CD14-positive monocyte (primary cell): ENCODE results near the gene RPP21. TPM values are rescaled to one million over a fixed set of nuclear protein-coding genes. Genes with fewer than 3 reads are reported as not detected.

Experiments used
- DNase-seq, 3 donors: peaks; one replicate each; pipeline ENCODE4 v3.0.0-alpha.2; 2011 to 2022
- H2AFZ ChIP-seq: 2 replicates; pipeline ENCODE4 v1.6.0; 2012; ENCODE audit warnings: mild to moderate bottlenecking, low read depth, low read length, inconsistent platforms; ENCODE audit not compliant: insufficient read depth, poor library complexity, severe bottlenecking
- H3K27ac ChIP-seq, 2 donors: 1 replicate in 1 of 2; 2 replicates in 1 of 2; pipeline ENCODE4 v1.5.1; 2012 to 2013; ENCODE audit warnings: low read length in 2 of 2, control low read depth in 1 of 2, inconsistent platforms in 1 of 2, low read depth in 1 of 2, mild to moderate bottlenecking in 1 of 2
- H3K27me3 ChIP-seq, 2 donors: one replicate each; pipeline versions ENCODE4 v1.6.0 to v1.6.1; 2011 to 2013; ENCODE audit warnings: low read length in 2 of 2; ENCODE audit not compliant: control insufficient read depth in 2 of 2, insufficient read depth in 2 of 2
- H3K36me3 ChIP-seq, 2 donors: replicated peaks in 1 of 2; 1 replicate in 1 of 2; 2 replicates in 1 of 2; pipeline versions ENCODE4 v1.5.1 to v1.6.1; 2012 to 2013; ENCODE audit warnings: low read length in 2 of 2, control low read depth in 1 of 2, inconsistent platforms in 1 of 2, mild to moderate bottlenecking in 1 of 2; ENCODE audit not compliant: insufficient read depth in 2 of 2, control insufficient read depth in 1 of 2
- H3K4me1 ChIP-seq, 2 donors: 1 replicate in 1 of 2; 2 replicates in 1 of 2; pipeline versions ENCODE4 v1.5.1 to v1.6.1; 2012 to 2013; ENCODE audit warnings: low read length in 2 of 2, control low read depth in 1 of 2, inconsistent platforms in 1 of 2, mild to moderate bottlenecking in 1 of 2, moderate library complexity in 1 of 2; ENCODE audit not compliant: insufficient read depth in 2 of 2, control insufficient read depth in 1 of 2
- H3K4me2 ChIP-seq: replicated peaks from 2 replicates; pipeline ENCODE3; 2012; ENCODE audit warnings: low read length, moderate library complexity, mild to moderate bottlenecking; ENCODE audit not compliant: poor library complexity, severe bottlenecking; ENCODE audit errors: extremely low read depth
- H3K4me3 ChIP-seq, 3 experiments: fragments of 200-600 bp in 1 of 3; sonication (generic) in 1 of 3; replicated peaks in 1 of 3; 1 replicate in 2 of 3; 2 replicates in 1 of 3; pipeline ENCODE4 v1.5.1; 2011 to 2013; ENCODE audit warnings: low read length in 3 of 3, mild to moderate bottlenecking in 3 of 3, control low read depth in 2 of 3, low read depth in 2 of 3, inconsistent platforms in 1 of 3, moderate library complexity in 1 of 3
- H3K79me2 ChIP-seq: 2 replicates; pipeline ENCODE4 v1.6.0; 2012; ENCODE audit warnings: mild to moderate bottlenecking, control low read depth, inconsistent platforms, low read length, moderate library complexity; ENCODE audit not compliant: insufficient read depth
- H3K9ac ChIP-seq: 2 replicates; pipeline ENCODE4 v1.6.0; 2017; ENCODE audit warnings: low read length, mild to moderate bottlenecking; ENCODE audit not compliant: insufficient read depth, poor library complexity, severe bottlenecking
- H3K9me3 ChIP-seq, 2 donors: replicated peaks in 1 of 2; 1 replicate in 1 of 2; 2 replicates in 1 of 2; pipeline versions ENCODE4 v1.5.1 to v1.6.1; 2012 to 2013; ENCODE audit warnings: low read length in 2 of 2, control low read depth in 1 of 2; ENCODE audit not compliant: control insufficient read depth in 1 of 2, insufficient read depth in 1 of 2
- H4K20me1 ChIP-seq: 2 replicates; pipeline ENCODE4 v1.6.0; 2012; ENCODE audit warnings: mild to moderate bottlenecking, low read length, control low read depth, moderate library complexity; ENCODE audit not compliant: insufficient read depth
- H3K27ac Mint-ChIP-seq, 7 donors: one replicate each; pipeline ENCODE4 v1.8.0; 2020; ENCODE audit warnings: mild to moderate bottlenecking in 7 of 7, mixed read lengths in 7 of 7, moderate library complexity in 6 of 7, inconsistent platforms in 2 of 7
- H3K27me3 Mint-ChIP-seq, 3 donors: one replicate each; pipeline ENCODE4 v1.8.0; 2021 to 2022; ENCODE audit warnings: low read depth in 3 of 3, mild to moderate bottlenecking in 3 of 3, mixed read lengths in 3 of 3, moderate library complexity in 3 of 3, inconsistent platforms in 1 of 3
- H3K36me3 Mint-ChIP-seq, 2 donors: one replicate each; pipeline ENCODE4 v1.8.0; 2020; ENCODE audit warnings: mixed read lengths in 2 of 2, inconsistent platforms in 1 of 2, mild to moderate bottlenecking in 1 of 2
- H3K4me1 Mint-ChIP-seq: one replicate; pipeline ENCODE4 v1.8.0; 2020; ENCODE audit warnings: mild to moderate bottlenecking, mixed read lengths
- H3K4me3 Mint-ChIP-seq, 2 donors: one replicate each; pipeline ENCODE4 v1.8.0; 2020; ENCODE audit warnings: mild to moderate bottlenecking in 2 of 2, mixed read lengths in 2 of 2, moderate library complexity in 1 of 2
- H3K9me3 Mint-ChIP-seq, 7 donors: one replicate each; pipeline ENCODE4 v1.8.0; 2020 to 2022; ENCODE audit warnings: mixed read lengths in 7 of 7, mild to moderate bottlenecking in 6 of 7, moderate library complexity in 6 of 7, inconsistent platforms in 2 of 7
- CTCF ChIP-seq: fragments of 200-600 bp; IDR thresholded peaks from one replicate; pipeline ENCODE4 v1.8.0; 2022; ENCODE audit warnings: antibody characterized with exemption, mild to moderate bottlenecking
- WGBS: methylation state at CpG from one replicate; pipeline ENCODE4 v1.1.5; 2013; ENCODE audit warnings: missing lambda C conversion rate; ENCODE audit not compliant: insufficient coverage; 5-methylcytosine and 5-hydroxymethylcytosine counted together
- intact Hi-C, 2 donors: fragments of 100-400 bp; cut with micrococcal nuclease; formaldehyde crosslinking; loops; one replicate each; pipeline versions ENCODE4 v1.15.0 to v1.15.1; 2023
- polyA plus RNA-seq, 3 donors: library from polyadenylated mRNA; depleted of rRNA in 1 of 3; unstranded in 2 of 3; stranded (reverse) in 1 of 3; fragments of 300-500 nt in 2 of 3; fragments of >200 nt in 1 of 3; fragmentation: Illumina TruSeq in 2 of 3; gene quantifications; 1 replicate in 2 of 3; 2 replicates in 1 of 3; pipeline ENCODE4 v1.2.3, GENCODE V29; 2012 to 2021

Gene RPP21
- polyA plus RNA-seq, 3 donors = 59.2 to 63.6 (median 59.5) TPM

- H3K4me3 Mint-ChIP-seq = peak overlapping the region in 1 of 2 donors; percentile 17
- Histone ChIP-seq H3K9ac (no peak overlapping the region), H3K4me3 (no peak overlapping the region), H4K20me1 (no peaks in the 10 kb centered on the region), H3K4me2 (no peak overlapping the region), H3K79me2 (no peaks in the 10 kb centered on the region), H3K36me3 (no peaks in the 10 kb centered on the region), H3K9me3 (no peaks in the 10 kb centered on the region), H3K4me1 (peaks cover 7 to 8% of the 10 kb centered on the region in 2 donors), H2AFZ (no peak overlapping the region), H3K27me3 (peaks cover 83 to 91% of the 10 kb centered on the region in 2 donors), H3K27ac (no peak overlapping the region)
- H3K4me1 Mint-ChIP-seq = peaks cover 7% of the 10 kb centered on the region
- no peak overlapping the region for H3K27ac Mint-ChIP-seq
- H3K9me3 Mint-ChIP-seq = peaks cover 0 to 11% (median 5%) of the 10 kb centered on the region in 7 donors
- intact Hi-C loops = no loop called here
- 52% methylated on average over 13 of the region's 13 CpGs for WGBS
- no peak for DNase-seq
- H3K27me3 Mint-ChIP-seq = peaks cover 61 to 79% (median 67%) of the 10 kb centered on the region in 3 donors
- H3K36me3 Mint-ChIP-seq = peaks cover 0 to 4% of the 10 kb centered on the region in 2 donors
- TF ChIP-seq CTCF = no peak
Observed at GRCh38 chr6:30360139-30360538, 15.2 kb downstream of the RPP21 start.

GRCh38 chr6:30361661-30362060, 16.7 kb downstream of the RPP21 start:
- Mint-ChIP-seq H3K9me3 (peaks cover 0 to 11% (median 5%) of the 10 kb centered on the region in 7 donors), H3K4me1 (peaks cover 7% of the 10 kb centered on the region), H3K27ac (no peak overlapping the region), H3K27me3 (peaks cover 70 to 81% (median 75%) of the 10 kb centered on the region in 3 donors), H3K36me3 (peaks cover 0 to 4% of the 10 kb centered on the region in 2 donors), H3K4me3 (peak overlapping the region in 1 of 2 donors; percentile 17)
- peaks cover 82 to 92% of the 10 kb centered on the region in 2 donors for H3K27me3 ChIP-seq
- no peak overlapping the region for H3K4me3 ChIP-seq
- intact Hi-C loops = no loop called here
- peaks cover 7 to 8% of the 10 kb centered on the region in 2 donors for H3K4me1 ChIP-seq
- H3K4me2 ChIP-seq = no peak overlapping the region
- H3K9ac ChIP-seq = no peak overlapping the region
- no CpG with 5 or more reads among the region's 2 CpGs for WGBS
- H3K9me3 ChIP-seq = no peaks in the 10 kb centered on the region
- H2AFZ ChIP-seq = no peak overlapping the region
- H3K27ac ChIP-seq = no peak overlapping the region
- no peak for TF ChIP-seq CTCF
- H4K20me1 ChIP-seq = no peaks in the 10 kb centered on the region
- DNase-seq = no peak
- no peaks in the 10 kb centered on the region for H3K36me3 ChIP-seq
- no peaks in the 10 kb centered on the region for H3K79me2 ChIP-seq
